Psoas muscle (tissue), 8 donors: ENCODE data around the gene RAI1. TPM values are rescaled to one million over a fixed set of nuclear protein-coding genes. Genes with fewer than 3 reads are reported as not detected.
A peak's percentile ranks its signal among the peaks of the same experiment; 100 is the strongest.

ENCODE experiments used
- ATAC-seq, 4 donors: fragments of 200-7000 bp; cut with Tn5 transposase; one replicate each; pipeline ENCODE4 v1.9.1; 2020; ENCODE audit warnings: moderate library complexity in 3 of 4, mild to moderate bottlenecking in 2 of 4
- DNase-seq, 2 donors: peaks; one replicate each; pipeline ENCODE4 v3.0.0-alpha.2; 2020
- H3K27ac ChIP-seq: fragments of 200-600 bp; one replicate; pipeline ENCODE4 v1.8.0; 2022
- H3K27me3 ChIP-seq, 3 donors: fragments of 200-600 bp in 1 of 3; one replicate each; pipeline versions ENCODE4 v1.6.1 to v1.8.0; 2013 to 2022; ENCODE audit warnings: low read length in 2 of 3, mild to moderate bottlenecking in 2 of 3, moderate library complexity in 1 of 3; ENCODE audit not compliant: insufficient read depth in 3 of 3
- H3K36me3 ChIP-seq, 2 donors: fragments of 200-600 bp in 1 of 2; one replicate each; pipeline versions ENCODE4 v1.6.1 to v1.8.0; 2013 to 2022; ENCODE audit warnings: low read depth in 1 of 2, mild to moderate bottlenecking in 1 of 2, moderate library complexity in 1 of 2; ENCODE audit not compliant: insufficient read depth in 1 of 2
- H3K4me1 ChIP-seq: fragments of 200-600 bp; one replicate; pipeline ENCODE4 v1.8.0; 2022
- H3K4me3 ChIP-seq: fragments of 200-600 bp; one replicate; pipeline ENCODE4 v1.8.0; 2022; ENCODE audit warnings: mild to moderate bottlenecking
- H3K9me3 ChIP-seq: fragments of 200-600 bp; one replicate; pipeline ENCODE4 v1.8.0; 2022
- WGBS, 3 donors: extraction: QIAGEN DNeasy Blood & Tissue Kit; methylation state at CpG; one replicate each; pipeline versions ENCODE4 v1.1.6 to v1.1.7; 2013; 5-methylcytosine and 5-hydroxymethylcytosine counted together
- intact Hi-C, 2 donors: fragments of 100-400 bp; cut with DNase I; formaldehyde crosslinking; loops; one replicate each; pipeline versions ENCODE4 v1.11.0 to v1.14.2; 2022
- polyA plus RNA-seq, 3 donors: library from polyadenylated mRNA; stranded (reverse); fragments of 200-250 nt; gene quantifications; one replicate each; pipeline ENCODE4 v1.2.3, GENCODE V29; 2013
- total RNA-seq, 4 donors: library from RNA; stranded (reverse); fragmentation: NEBNext Ultra II Directional in 2 of 4; extraction: Animal tissue kit (Norgen Biotek cat#: 25700) in 2 of 4; gene quantifications; one replicate each; pipeline versions ENCODE4 v1.2.1 to v1.2.4, GENCODE V29; 2021 to 2023
- TF ChIP-seq, protein P1 (sequence below): fragments of 200-600 bp; IDR thresholded peaks from one replicate; pipeline ENCODE4 v1.8.0; 2022; ENCODE audit warnings: antibody characterized with exemption
- donor health status: healthy with polysubstance abuse.
- donor health status: DM: no; HTN: no; CAD: no; lungs with moderate emphysema.
- donor health status: Bipolar disorder and iron deficiency.
- donor health status: healthy.
- donor health status: DM: yes; HTN: yes; CAD: no.
- donor health status: DM: no; HTN: no; CAD: no.
- donor health status: DM: no; HTN: no; CAD: no.
- donor health status: DM: yes; HTN: yes; CAD: no.

The RAI1 gene
- total and polyA plus RNA-seq, 7 donors, result 4.0 to 9.0 (median 7.1) TPM

- peaks cover 0 to 2% (median 0%) of the 10 kb centered on the region in 3 donors for H3K27me3 ChIP-seq
- H3K27ac ChIP-seq, result no peak overlapping the region
- H3K4me3 ChIP-seq, result no peak overlapping the region
- ATAC-seq, result no peak
- no peaks in the 10 kb centered on the region for H3K36me3 ChIP-seq
- peak in 1 of 2 donors; percentile 4 for DNase-seq
- TF ChIP-seq, protein P1, sequence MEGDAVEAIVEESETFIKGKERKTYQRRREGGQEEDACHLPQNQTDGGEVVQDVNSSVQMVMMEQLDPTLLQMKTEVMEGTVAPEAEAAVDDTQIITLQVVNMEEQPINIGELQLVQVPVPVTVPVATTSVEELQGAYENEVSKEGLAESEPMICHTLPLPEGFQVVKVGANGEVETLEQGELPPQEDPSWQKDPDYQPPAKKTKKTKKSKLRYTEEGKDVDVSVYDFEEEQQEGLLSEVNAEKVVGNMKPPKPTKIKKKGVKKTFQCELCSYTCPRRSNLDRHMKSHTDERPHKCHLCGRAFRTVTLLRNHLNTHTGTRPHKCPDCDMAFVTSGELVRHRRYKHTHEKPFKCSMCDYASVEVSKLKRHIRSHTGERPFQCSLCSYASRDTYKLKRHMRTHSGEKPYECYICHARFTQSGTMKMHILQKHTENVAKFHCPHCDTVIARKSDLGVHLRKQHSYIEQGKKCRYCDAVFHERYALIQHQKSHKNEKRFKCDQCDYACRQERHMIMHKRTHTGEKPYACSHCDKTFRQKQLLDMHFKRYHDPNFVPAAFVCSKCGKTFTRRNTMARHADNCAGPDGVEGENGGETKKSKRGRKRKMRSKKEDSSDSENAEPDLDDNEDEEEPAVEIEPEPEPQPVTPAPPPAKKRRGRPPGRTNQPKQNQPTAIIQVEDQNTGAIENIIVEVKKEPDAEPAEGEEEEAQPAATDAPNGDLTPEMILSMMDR, result no peak
- H3K4me1 ChIP-seq, result no peaks in the 10 kb centered on the region
- no peaks in the 10 kb centered on the region for H3K9me3 ChIP-seq
- intact Hi-C loops, result no loop called here
- WGBS, 3 donors, result 64 to 69% (median 66%) methylated on average over 4 of the region's 4 CpGs
Measured at GRCh38 chr17:17664064-17664452, 17.2 kb upstream of the RAI1 start.

DNA sequence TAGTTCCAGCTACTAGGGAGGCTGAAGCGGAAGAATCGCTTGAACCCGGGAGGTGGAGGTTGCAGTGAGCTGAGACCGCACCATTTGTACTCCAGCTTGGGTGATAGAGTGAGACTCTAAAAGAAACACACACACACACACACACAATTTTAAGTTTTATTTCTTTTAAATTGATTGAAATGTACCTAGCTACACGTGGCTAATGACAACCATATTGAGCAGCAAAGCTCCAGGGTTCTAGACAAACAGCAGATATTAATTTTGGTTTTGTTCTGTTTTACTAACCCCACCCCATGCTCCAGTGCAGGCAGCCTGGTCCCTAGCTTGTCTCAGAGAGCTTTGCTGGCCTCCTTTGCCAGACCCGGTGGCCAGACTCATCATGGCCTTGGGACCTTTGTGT lies 16.0 kb upstream of the RAI1 start:
- TF ChIP-seq, protein P1, result no peak
- no peaks in the 10 kb centered on the region for H3K9me3 ChIP-seq
- intact Hi-C loops, result no loop called here
- no peaks in the 10 kb centered on the region for H3K36me3 ChIP-seq
- H3K27ac ChIP-seq, result no peak overlapping the region
- no peak for ATAC-seq
- WGBS, 3 donors, result 77 to 84% (median 82%) methylated on average over 6 of the region's 6 CpGs
- no peaks in the 10 kb centered on the region for H3K4me1 ChIP-seq
- no peak overlapping the region for H3K4me3 ChIP-seq
- H3K27me3 ChIP-seq, result peaks cover 0 to 2% (median 0%) of the 10 kb centered on the region in 3 donors
- peak in 1 of 2 donors; percentile 11 for DNase-seq

DNA sequence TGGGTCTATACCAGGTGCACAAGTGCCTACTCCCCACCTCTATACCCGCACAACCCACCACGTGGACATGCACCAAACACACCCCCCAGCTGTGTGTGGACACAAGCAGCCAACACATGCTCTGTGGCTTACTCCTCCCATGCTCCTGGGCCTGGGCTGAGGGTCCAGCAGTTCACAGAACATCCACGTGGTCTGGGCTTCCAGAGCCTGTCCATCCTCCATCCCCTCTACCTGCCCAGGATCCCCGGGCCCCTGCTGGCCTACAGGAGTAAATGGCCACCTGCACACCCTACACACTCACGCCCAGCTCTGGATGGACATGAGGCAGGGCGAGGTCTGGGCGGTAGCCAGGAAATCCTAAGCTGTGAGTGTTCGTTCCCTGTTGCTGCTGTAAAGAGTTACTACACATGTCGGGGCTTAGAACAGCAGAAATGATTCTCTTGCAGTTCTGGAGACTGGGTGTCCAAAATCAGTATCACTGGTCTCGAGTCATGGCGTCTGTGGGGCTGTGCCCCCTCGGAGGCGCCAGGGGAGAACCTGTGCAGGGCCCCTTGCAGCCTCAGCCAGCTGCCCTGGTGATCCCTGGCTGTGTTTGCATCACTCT lies 15.0 kb upstream of the RAI1 start:
- ATAC-seq (peak in 2 of 4 donors; percentile 27 to 50), DNase-seq (peak in 1 of 2 donors; percentile 33)
- intact Hi-C loops, result no loop called here
- Histone ChIP-seq H3K4me1 (no peaks in the 10 kb centered on the region), H3K9me3 (no peaks in the 10 kb centered on the region), H3K27me3 (peaks cover 0 to 2% (median 0%) of the 10 kb centered on the region in 3 donors), H3K27ac (no peak overlapping the region), H3K4me3 (no peak overlapping the region), H3K36me3 (no peaks in the 10 kb centered on the region)
- WGBS, 3 donors, result 74 to 83% (median 79%) methylated on average over 13 of the region's 13 CpGs
- TF ChIP-seq, protein P1, result no peak

DNA sequence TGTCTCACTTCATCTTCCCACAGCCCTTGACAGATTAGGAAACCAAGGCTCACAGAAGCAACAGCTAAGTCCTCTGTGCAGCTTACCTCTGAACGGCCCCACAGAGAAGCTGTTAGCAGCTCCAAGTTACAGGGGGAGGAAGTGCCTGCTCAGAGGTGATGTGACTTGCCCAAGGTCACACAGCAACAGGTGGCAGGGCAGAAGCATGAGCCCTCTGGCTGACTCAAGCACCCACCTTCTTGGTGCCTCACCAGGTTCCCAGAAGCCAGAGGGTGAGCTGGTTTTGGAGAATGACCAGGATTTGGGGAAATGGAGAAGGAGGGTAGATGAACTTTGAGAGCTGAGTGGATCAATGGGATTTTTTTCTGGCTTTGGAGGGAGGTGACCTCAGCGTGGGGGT lies 14.0 kb upstream of the RAI1 start:
- Histone ChIP-seq H3K27ac (no peak overlapping the region), H3K9me3 (no peaks in the 10 kb centered on the region), H3K4me1 (peaks cover 8% of the 10 kb centered on the region), H3K4me3 (no peak overlapping the region), H3K36me3 (no peaks in the 10 kb centered on the region), H3K27me3 (peaks cover 0 to 2% (median 0%) of the 10 kb centered on the region in 3 donors)
- DNase-seq (no peak), ATAC-seq (no peak)
- intact Hi-C loops, result no loop called here
- WGBS, 3 donors, result 85 to 89% (median 86%) methylated on average over 2 of the region's 2 CpGs
- TF ChIP-seq, protein P1, result no peak

DNA sequence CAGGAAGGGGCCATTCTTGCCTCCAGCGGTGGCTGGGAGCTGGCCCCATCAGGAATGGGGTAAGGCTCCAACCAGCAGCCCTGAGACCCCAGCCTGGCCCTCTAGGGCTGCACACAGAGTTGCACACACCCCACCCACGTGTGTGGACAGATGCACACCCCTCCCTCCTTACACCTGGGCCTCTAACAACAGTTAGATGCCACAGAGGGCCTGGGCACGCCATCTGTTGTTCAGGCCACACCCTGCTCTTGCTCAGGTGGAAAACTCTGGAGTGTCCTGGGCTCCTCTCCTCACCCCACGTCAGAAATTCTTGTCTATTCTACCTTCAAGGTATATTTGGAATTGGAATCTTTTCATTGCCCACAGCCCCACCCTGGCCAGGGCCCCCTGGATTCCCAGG lies 13.3 kb upstream of the RAI1 start:
- ATAC-seq (no peak), DNase-seq (peak in 1 of 2 donors; percentile 19)
- Histone ChIP-seq H3K4me1 (peaks cover 9% of the 10 kb centered on the region), H3K27me3 (peaks cover 0 to 2% (median 0%) of the 10 kb centered on the region in 3 donors), H3K9me3 (no peaks in the 10 kb centered on the region), H3K4me3 (no peak overlapping the region), H3K27ac (no peak overlapping the region), H3K36me3 (no peaks in the 10 kb centered on the region)
- intact Hi-C loops, result no loop called here
- TF ChIP-seq, protein P1, result no peak
- 86 to 89% (median 88%) methylated on average over 4 of the region's 4 CpGs for WGBS, 3 donors
